A549 treated with AZD2906 at 1 μM for 4 hours (cell line): Measurements from ENCODE around the gene SNX15. TPM values are rescaled to one million over a fixed set of nuclear protein-coding genes. Genes with fewer than 3 reads are reported as not detected.

ENCODE experiments used
- total RNA-seq: library from RNA; stranded (reverse); fragments of 200-300 nt; extraction: Qiagen RNA extraction; gene quantifications from 5 replicates; pipeline ENCODE4 v1.2.3, GENCODE V29; 2022

Gene SNX15
- 20.8 to 25.4 TPM (median 23.6 TPM) in 5 replicates for total RNA-seq

GRCh38 chr11:65027213-65028067, at the start of gene SNX15:
TSS of gene SNX15 (plus strand) at chr11:65027439. CDS start at chr11:65027538, 99 bp downstream.

DNA sequence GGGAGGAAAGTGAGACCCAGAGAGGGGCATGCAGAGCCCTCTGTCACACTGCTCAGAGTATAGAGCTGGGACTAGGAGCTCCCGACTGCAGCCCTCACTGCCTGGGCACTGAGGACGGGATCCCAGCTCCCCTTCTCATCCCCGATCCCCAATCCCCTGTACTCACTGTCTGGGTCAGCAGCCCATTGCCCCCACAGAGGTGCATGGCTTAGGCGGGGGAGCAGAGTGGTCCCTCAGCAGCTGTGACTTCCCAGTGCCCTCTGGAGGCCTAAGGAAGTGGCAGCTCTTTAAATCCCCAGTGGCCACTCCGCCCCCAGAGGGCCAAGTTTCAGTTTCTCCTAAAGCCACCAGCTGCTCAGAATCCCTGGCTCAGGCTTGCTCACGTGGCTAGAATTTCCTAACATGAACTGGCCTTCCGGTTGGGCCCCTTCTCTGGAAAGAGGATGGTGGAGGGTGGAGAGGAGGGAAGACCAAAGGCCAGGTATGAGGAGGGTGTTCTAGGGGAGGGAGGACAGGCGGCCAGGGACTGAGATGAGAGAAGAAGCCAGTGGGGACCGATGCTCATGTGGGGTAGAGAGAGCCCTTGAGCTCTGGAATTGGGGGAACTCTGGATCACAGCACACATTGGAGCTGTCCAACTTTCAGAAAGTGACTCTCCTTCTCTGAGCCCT, 30.4 kb upstream of the SNX15 start, which contains the start of gene BATF2:
Gene BATF2, minus strand, starts transcription at position 262 of the 671 bp plus-strand sequence. Its CDS starts 57 bp downstream, at position 205.

GRCh38 chr11:65013888-65014725, 13.1 kb upstream of the SNX15 start, which contains the start of gene ARL2:
TSS of gene ARL2 (plus strand) at chr11:65014160. CDS start at chr11:65014208, 48 bp downstream.

GRCh38 chr11:65040847-65041622, 13.8 kb downstream of the SNX15 start, which contains the start of gene SAC3D1:
TSS of gene SAC3D1 (plus strand) at chr11:65041210. CDS start at chr11:65041293, 83 bp downstream.

DNA sequence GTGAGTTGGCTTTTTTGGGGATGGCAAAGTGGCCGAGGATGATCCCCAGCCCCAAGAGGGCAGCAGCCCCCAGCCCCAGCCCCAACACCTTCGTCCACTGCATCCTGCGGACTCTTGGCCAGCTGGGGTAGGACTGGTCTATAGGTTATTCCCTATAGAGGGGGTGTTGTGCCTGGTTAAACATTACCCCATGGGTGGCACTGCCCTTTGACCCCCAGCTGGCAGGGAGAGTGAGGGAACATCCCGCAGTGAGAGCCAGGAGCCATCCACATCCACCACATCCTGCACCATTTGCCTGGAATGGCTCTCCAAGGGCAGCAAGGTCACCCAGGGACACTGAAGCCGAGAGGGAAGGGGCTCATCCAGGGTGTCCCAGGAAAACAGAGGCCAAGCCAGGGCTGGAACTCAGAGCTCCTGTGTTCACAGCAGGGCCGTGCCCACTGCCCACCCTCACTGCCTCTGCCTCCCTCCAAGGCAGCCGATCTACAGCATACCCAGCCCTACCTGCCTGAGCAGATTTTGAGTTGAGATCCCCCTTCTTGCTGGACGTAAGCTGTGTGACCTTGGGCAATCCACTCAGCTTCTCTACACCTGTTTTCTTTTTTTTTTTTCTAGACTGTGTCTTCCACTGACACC, 31.3 kb downstream of the SNX15 start, which contains the start of gene NAALADL1:
Gene NAALADL1, minus strand, starts transcription at position 135 of the 636 bp plus-strand sequence. Its CDS starts 32 bp downstream, at position 103.

DNA sequence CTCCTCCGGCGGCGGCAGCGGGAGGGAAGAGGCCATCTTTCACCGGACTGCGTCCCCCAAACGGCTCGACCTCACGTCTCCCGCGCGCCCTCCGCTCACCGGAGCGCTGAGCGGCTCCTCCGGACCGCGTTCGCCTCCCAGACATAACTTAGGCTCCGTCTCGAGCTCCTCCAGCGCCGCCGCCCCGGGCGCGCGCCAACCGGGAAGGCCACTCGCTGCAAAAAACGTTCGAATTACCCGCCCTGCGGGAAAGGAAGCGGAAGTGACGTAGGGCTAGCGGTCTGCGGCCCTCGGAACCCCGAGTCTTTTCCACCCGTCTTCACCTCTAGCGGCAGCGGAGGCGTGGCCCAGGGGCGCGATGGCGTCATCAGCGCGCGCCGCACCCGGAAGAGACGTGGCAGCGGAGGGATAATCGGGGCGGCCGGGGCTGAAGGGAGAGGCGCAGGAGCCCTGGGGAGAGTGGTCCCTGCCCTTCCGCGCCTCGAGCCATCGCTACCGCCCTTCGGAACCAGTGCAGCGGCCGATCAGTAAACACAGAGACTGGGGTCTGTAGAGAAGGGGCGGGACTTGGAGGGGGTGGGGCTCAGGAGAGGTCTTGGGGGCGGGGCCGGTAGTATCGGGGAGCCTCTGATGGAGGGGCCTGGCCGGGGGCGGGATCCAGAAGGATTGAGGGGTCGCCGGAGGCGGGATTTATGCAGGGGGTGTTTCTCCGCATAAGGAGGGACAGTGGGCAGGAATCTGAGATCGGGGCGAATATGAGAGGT, 56.8 kb downstream of the SNX15 start, which contains the start of the genes CDCA5 and ZFPL1:
Gene CDCA5, minus strand, starts transcription at position 207 of the 764 bp plus-strand sequence. Its CDS starts 62 bp downstream, at position 145.
Gene ZFPL1, plus strand, starts transcription at position 389 of the 764 bp plus-strand sequence. CDS start 477 bp downstream, outside the sequence.

Other genes starting within 250 kb of the SNX15 start
- gene SF1, start 248.9 kb upstream of the SNX15 start, total RNA-seq = 146 to 212 TPM (median 156 TPM) in 5 replicates
- 5.3 to 8.8 TPM (median 8.4 TPM) in 5 replicates for gene MAP4K2, start 224.2 kb upstream of the SNX15 start, total RNA-seq
- 28.8 to 40.9 TPM (median 38.1 TPM) in 5 replicates for gene MEN1, start 216.9 kb upstream of the SNX15 start, total RNA-seq
- 1.3 to 1.8 TPM (median 1.5 TPM) in 5 replicates for gene CDC42BPG, start 182.8 kb upstream of the SNX15 start, total RNA-seq
- gene EHD1, start 148.8 kb upstream of the SNX15 start, total RNA-seq = 94.8 to 121 TPM (median 111 TPM) in 5 replicates
- gene ATG2A, start 110.2 kb upstream of the SNX15 start, total RNA-seq = 13.7 to 22.4 TPM (median 20.9 TPM) in 5 replicates
- 3.4 to 5.3 TPM (median 4.5 TPM) in 5 replicates for gene PPP2R5B, start 102.8 kb upstream of the SNX15 start, total RNA-seq
- not detected in 5 replicates for gene GPHA2, start 91.5 kb upstream of the SNX15 start, total RNA-seq
- gene MAJIN, start 55.3 kb upstream of the SNX15 start, total RNA-seq = not detected in 5 replicates
- 0.58 to 0.79 TPM (median 0.63 TPM) in 5 replicates for gene BATF2, start 30.5 kb upstream of the SNX15 start, total RNA-seq
- gene ARL2, start 13.3 kb upstream of the SNX15 start, total RNA-seq = 162 to 198 TPM (median 189 TPM) in 5 replicates
- 35.4 to 58.5 TPM (median 57.6 TPM) in 5 replicates for gene SAC3D1, start 13.8 kb downstream of the SNX15 start, total RNA-seq
- not detected in 5 replicates for gene NAALADL1, start 31.1 kb downstream of the SNX15 start, total RNA-seq
- gene CDCA5, start 56.6 kb downstream of the SNX15 start, total RNA-seq = 67.5 to 78.7 TPM (median 73.1 TPM) in 5 replicates
- gene ZFPL1, start 56.8 kb downstream of the SNX15 start, total RNA-seq = 35.1 to 37.1 TPM (median 36.6 TPM) in 5 replicates
- 51.5 to 77.8 TPM (median 55.8 TPM) in 5 replicates for gene VPS51, start 68.8 kb downstream of the SNX15 start, total RNA-seq
- gene TM7SF2, start 84.4 kb downstream of the SNX15 start, total RNA-seq = 4.1 to 7.2 TPM (median 5.6 TPM) in 5 replicates
- 13.3 to 24.2 TPM (median 21.9 TPM) in 5 replicates for gene ZNHIT2, start 90.3 kb downstream of the SNX15 start, total RNA-seq
- gene FAU, start 94.7 kb downstream of the SNX15 start, total RNA-seq = 834 to 1,066 TPM (median 993 TPM) in 5 replicates
- gene MRPL49, start 94.9 kb downstream of the SNX15 start, total RNA-seq = 67.8 to 77.4 TPM (median 68.7 TPM) in 5 replicates
- gene SYVN1, start 107.1 kb downstream of the SNX15 start, total RNA-seq = 29.0 to 41.9 TPM (median 39.5 TPM) in 5 replicates
- not detected in 5 replicates for gene SPDYC, start 142.8 kb downstream of the SNX15 start, total RNA-seq
- gene CAPN1, start 154.5 kb downstream of the SNX15 start, total RNA-seq = 107 to 119 TPM (median 117 TPM) in 5 replicates
- 12.4 to 15.4 TPM (median 13.8 TPM) in 5 replicates for gene POLA2, start 234.5 kb downstream of the SNX15 start, total RNA-seq